ENCODE results near the gene VSTM2L. TPM values are rescaled to one million over a fixed set of nuclear protein-coding genes. Genes with fewer than 3 reads are reported as not detected.

VSTM2L gene
- total RNA-seq, 1 experiment from 2014 or later = not detected

GRCh38 chr20:37936451-37936850 is 33.5 kb downstream of the VSTM2L start:
- DNase-seq (ENCODE audit: low spot score) = no peak

GRCh38 chr20:37937686-37938085 is 34.8 kb downstream of the VSTM2L start:
- no peak for DNase-seq (ENCODE audit: low spot score)

GRCh38 chr20:37938181-37938750 is 35.3 kb downstream of the VSTM2L start:
- DNase-seq (ENCODE audit: low spot score) = no peak

- DNase-seq (ENCODE audit: low spot score) = no peak
Observed at GRCh38 chr20:37938954-37939353, 36.0 kb downstream of the VSTM2L start.

- no peak for DNase-seq (ENCODE audit: low spot score)
Observed at GRCh38 chr20:37939701-37940560, 37.0 kb downstream of the VSTM2L start.

- DNase-seq (ENCODE audit: low spot score) = no peak
Observed at GRCh38 chr20:37940858-37941257, 37.9 kb downstream of the VSTM2L start.

- DNase-seq (ENCODE audit: low spot score) = peak; percentile 36
Observed at GRCh38 chr20:37941332-37941731, 38.4 kb downstream of the VSTM2L start.

GRCh38 chr20:37941992-37942391 is 39.1 kb downstream of the VSTM2L start:
- no peak for DNase-seq (ENCODE audit: low spot score)

GRCh38 chr20:37943033-37943432 is 40.1 kb downstream of the VSTM2L start:
- DNase-seq (ENCODE audit: low spot score) = no peak

- no peak for DNase-seq (ENCODE audit: low spot score)
Observed at GRCh38 chr20:37943501-37944455, 40.9 kb downstream of the VSTM2L start.

- no peak for DNase-seq (ENCODE audit: low spot score)
Observed at GRCh38 chr20:37944456-37944981, 41.6 kb downstream of the VSTM2L start.

GRCh38 chr20:37945091-37945547 is 42.2 kb downstream of the VSTM2L start:
- no peak for DNase-seq (ENCODE audit: low spot score)

GRCh38 chr20:37946946-37947345 is 44.0 kb downstream of the VSTM2L start:
- DNase-seq (ENCODE audit: low spot score) = no peak

GRCh38 chr20:37947943-37948342 is 45.0 kb downstream of the VSTM2L start:
- DNase-seq (ENCODE audit: low spot score) = no peak

GRCh38 chr20:37948956-37949355 is 46.0 kb downstream of the VSTM2L start:
- no peak for DNase-seq (ENCODE audit: low spot score)

GRCh38 chr20:37954190-37954589 is 51.3 kb downstream of the VSTM2L start:
- no peak for DNase-seq (ENCODE audit: low spot score)

- no peak for DNase-seq (ENCODE audit: low spot score)
Observed at GRCh38 chr20:37954626-37955025, 51.7 kb downstream of the VSTM2L start.

GRCh38 chr20:37955511-37955910 is 52.6 kb downstream of the VSTM2L start:
- no peak for DNase-seq (ENCODE audit: low spot score)

- DNase-seq (ENCODE audit: low spot score) = no peak
Observed at GRCh38 chr20:37956107-37956585, 53.2 kb downstream of the VSTM2L start.

GRCh38 chr20:37958856-37959520 is 56.1 kb downstream of the VSTM2L start:
- DNase-seq (ENCODE audit: low spot score) = no peak

GRCh38 chr20:37961066-37961465 is 58.1 kb downstream of the VSTM2L start:
- DNase-seq (ENCODE audit: low spot score) = no peak

Data from HT-29 (cell line).